Stimulated activated CD4-positive, alpha-beta T cell treated with anti-CD3 and anti-CD28 coated beads, Interleukin-1b, Interleukin-23, amount 100 ng/mL, for 48 hours (primary cell): ENCODE results near the gene SIK1.
"Not testable (repeated sequence)": the region's sequence is repeated elsewhere in the genome, so short reads cannot be mapped to it uniquely, and the experiment has no call there.

Source experiments
- DNase-seq: peaks from one replicate; pipeline ENCODE4 v3.0.0-alpha.2; 2020

Gene SIK1

GRCh38 chr21:43439316-43440075 lies 12.6 kb upstream of the SIK1 start:
- DNase-seq = not testable (repeated sequence)

GRCh38 chr21:43436272-43436671 lies 9.3 kb upstream of the SIK1 start:
- DNase-seq = not testable (repeated sequence)

- not testable (repeated sequence) for DNase-seq
Measured at GRCh38 chr21:43433340-43434136, 6.6 kb upstream of the SIK1 start.

GRCh38 chr21:43430830-43431416 lies 4.0 kb upstream of the SIK1 start:
- not testable (repeated sequence) for DNase-seq

GRCh38 chr21:43428964-43429363 lies 2.0 kb upstream of the SIK1 start:
- DNase-seq = not testable (repeated sequence)

GRCh38 chr21:43427242-43427559 lies 270 bp upstream of the SIK1 start:
- DNase-seq = not testable (repeated sequence)

- not testable (repeated sequence) for DNase-seq
Measured at GRCh38 chr21:43426004-43426403, 927 bp downstream of the SIK1 start.

GRCh38 chr21:43419475-43419874 lies 7.5 kb downstream of the SIK1 start:
- DNase-seq = not testable (repeated sequence)

- not testable (repeated sequence) for DNase-seq
Measured at GRCh38 chr21:43414576-43414975, 12.4 kb downstream of the SIK1 start.

- DNase-seq = not testable (repeated sequence)
Measured at GRCh38 chr21:43412020-43412788, 14.7 kb downstream of the SIK1 start.

GRCh38 chr21:43410456-43411068 lies 16.4 kb downstream of the SIK1 start:
- DNase-seq = not testable (repeated sequence)

GRCh38 chr21:43407139-43407538 lies 19.8 kb downstream of the SIK1 start:
- not testable (repeated sequence) for DNase-seq

GRCh38 chr21:43404450-43404849 lies 22.5 kb downstream of the SIK1 start:
- not testable (repeated sequence) for DNase-seq

GRCh38 chr21:43403651-43404430 lies 23.1 kb downstream of the SIK1 start:
- DNase-seq = not testable (repeated sequence)

GRCh38 chr21:43401125-43401524 lies 25.8 kb downstream of the SIK1 start:
- DNase-seq = not testable (repeated sequence)

GRCh38 chr21:43399595-43400015 lies 27.3 kb downstream of the SIK1 start:
- DNase-seq = not testable (repeated sequence)

GRCh38 chr21:43399136-43399535 lies 27.8 kb downstream of the SIK1 start:
- not testable (repeated sequence) for DNase-seq

- not testable (repeated sequence) for DNase-seq
Measured at GRCh38 chr21:43398533-43398932, 28.4 kb downstream of the SIK1 start.

GRCh38 chr21:43398000-43398399 lies 28.9 kb downstream of the SIK1 start:
- DNase-seq = not testable (repeated sequence)

GRCh38 chr21:43397439-43397808 lies 29.5 kb downstream of the SIK1 start:
- not testable (repeated sequence) for DNase-seq

GRCh38 chr21:43396788-43397438 lies 30.0 kb downstream of the SIK1 start:
- DNase-seq = not testable (repeated sequence)
